Tibial nerve (tissue), 4 donors: ENCODE measurements around the gene CUL3.
"Not testable (repeated sequence)": the region's sequence is repeated elsewhere in the genome, so short reads cannot be mapped to it uniquely, and the experiment has no call there.

Experiments used
- EP300 ChIP-seq, 2 donors: sonication (generic); formaldehyde crosslinking; IDR thresholded peaks; one replicate each; pipeline ENCODE4 v1.6.1; 2017; ENCODE audit warnings: antibody characterized with exemption in 2 of 2, mild to moderate bottlenecking in 1 of 2
- POLR2A ChIP-seq, 2 donors: fragments of 450-650 bp; IDR thresholded peaks; one replicate each; pipeline ENCODE4 v1.6.1; 2017; ENCODE audit warnings: antibody characterized with exemption in 2 of 2, mild to moderate bottlenecking in 2 of 2, moderate library complexity in 2 of 2
- TF ChIP-seq, protein P1 (sequence below), 5 experiments: fragments of 200-600 bp in 3 of 5; fragments of 450-650 bp in 2 of 5; sonication (generic) in 3 of 5; IDR thresholded peaks; one replicate each; pipeline ENCODE4 v1.5.1; 2016 to 2019; ENCODE audit warnings: antibody characterized with exemption in 5 of 5, mild to moderate bottlenecking in 3 of 5, moderate library complexity in 2 of 5

DNA sequence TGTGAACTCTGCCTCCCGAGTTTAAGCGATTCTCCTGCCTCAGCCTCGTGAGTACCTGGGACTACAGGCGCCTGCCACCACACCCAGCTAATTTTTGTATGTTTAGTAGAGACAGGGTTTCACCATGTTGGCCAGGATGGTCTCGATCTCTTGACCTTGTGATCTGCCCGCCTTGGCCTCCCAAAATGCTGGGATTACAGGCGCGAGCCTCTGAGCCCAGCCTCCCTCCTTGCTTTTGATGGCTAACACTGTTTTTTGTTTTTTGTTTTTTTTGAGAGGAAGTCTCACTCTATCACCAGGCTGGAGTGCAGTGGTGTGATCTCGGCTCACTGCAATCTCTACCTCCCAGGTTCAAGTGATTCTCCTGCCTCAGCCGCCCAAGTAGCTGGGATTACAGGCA lies 68.8 kb downstream of the CUL3 start:
- TF ChIP-seq, protein P1, sequence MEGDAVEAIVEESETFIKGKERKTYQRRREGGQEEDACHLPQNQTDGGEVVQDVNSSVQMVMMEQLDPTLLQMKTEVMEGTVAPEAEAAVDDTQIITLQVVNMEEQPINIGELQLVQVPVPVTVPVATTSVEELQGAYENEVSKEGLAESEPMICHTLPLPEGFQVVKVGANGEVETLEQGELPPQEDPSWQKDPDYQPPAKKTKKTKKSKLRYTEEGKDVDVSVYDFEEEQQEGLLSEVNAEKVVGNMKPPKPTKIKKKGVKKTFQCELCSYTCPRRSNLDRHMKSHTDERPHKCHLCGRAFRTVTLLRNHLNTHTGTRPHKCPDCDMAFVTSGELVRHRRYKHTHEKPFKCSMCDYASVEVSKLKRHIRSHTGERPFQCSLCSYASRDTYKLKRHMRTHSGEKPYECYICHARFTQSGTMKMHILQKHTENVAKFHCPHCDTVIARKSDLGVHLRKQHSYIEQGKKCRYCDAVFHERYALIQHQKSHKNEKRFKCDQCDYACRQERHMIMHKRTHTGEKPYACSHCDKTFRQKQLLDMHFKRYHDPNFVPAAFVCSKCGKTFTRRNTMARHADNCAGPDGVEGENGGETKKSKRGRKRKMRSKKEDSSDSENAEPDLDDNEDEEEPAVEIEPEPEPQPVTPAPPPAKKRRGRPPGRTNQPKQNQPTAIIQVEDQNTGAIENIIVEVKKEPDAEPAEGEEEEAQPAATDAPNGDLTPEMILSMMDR (IDR thresholded peaks at IDR 0.05), result not testable (repeated sequence)
- not testable (repeated sequence) for TF ChIP-seq EP300, POLR2A (IDR thresholded peaks at IDR 0.05)
